ENCODE measurements around the gene ATP9B. TPM values are rescaled to one million over a fixed set of nuclear protein-coding genes. Genes with fewer than 3 reads are reported as not detected.

Gene ATP9B
- total and polyA plus RNA-seq, 10 of the 15 experiments (the other 5 are each of a cell fraction or from before 2014, with no cell fraction given): 0.74 to 20.7 (median 12.9) TPM

GRCh38 chr18:79092874-79093273 is 23.7 kb downstream of the ATP9B start:
- H4K20me1 ChIP-seq (ENCODE audit: control insufficient read depth, insufficient read depth): no peaks in the 10 kb centered on the region

More at GRCh38 chr18:79092874-79093273, 23.7 kb downstream of the ATP9B start:
- Histone ChIP-seq H3K79me2 (ENCODE audit: control insufficient read depth, insufficient read depth, low read length) (peaks cover 8% of the 10 kb centered on the region), H2AFZ (ENCODE audit: control insufficient read depth, low read depth, low read length) (no peak overlapping the region), H3K27me3 (replicated peaks in 1 of 2; ENCODE audit: control insufficient read depth in 2 of 2, insufficient read depth in 2 of 2, low read length in 1 of 2) (no peaks in the 10 kb centered on the region), H3K4me3 (no peak overlapping the region), H3K4me1 (ENCODE audit: control insufficient read depth, insufficient read depth, low read length) (no peaks in the 10 kb centered on the region), H3K27ac (ENCODE audit: control insufficient read depth, insufficient read depth) (no peak overlapping the region), H3K4me2 (ENCODE audit: control insufficient read depth, insufficient read depth) (no peak overlapping the region), H3K36me3 (ENCODE audit: control insufficient read depth in 2 of 2, insufficient read depth in 2 of 2, low read length in 1 of 2) (no peaks in the 10 kb centered on the region; a peak in 1 of 4 replicates), H3K9ac (ENCODE audit: control insufficient read depth, insufficient read depth, low read length) (no peak overlapping the region), H3K9me3 (replicated peaks; ENCODE audit: control insufficient read depth, insufficient read depth, low read length) (no peaks in the 10 kb centered on the region; the same call in 2 of the 3 replicates)
- CTCF ChIA-PET: no interaction called here
- DNase-seq (ENCODE audit: low read depth, low spot score) (no peak), FAIRE-seq (no peak), ATAC-seq (no peak)
- POLR2A ChIA-PET: no interaction called here
- RAD21 ChIA-PET (ENCODE audit: unreplicated experiment): no interaction called here
- BruUV-seq (replicated peaks): no TSS peak
- in situ Hi-C loops (cut with MboI): no loop called here
- SMC1A ChIA-PET (ENCODE audit: uncharacterized antibody, unreplicated experiment): no interaction called here
- intact Hi-C loops (cut with micrococcal nuclease; ENCODE audit: unreplicated experiment): no loop called here
- 86% methylated on average over 3 of the region's 3 CpGs for WGBS (ENCODE audit: insufficient coverage, insufficient replicate concordance, low lambda C conversion rate, missing lambda C conversion rate)
- TF ChIP-seq RAD51 (IDR thresholded peaks at IDR 0.05) (no peak), E2F8 (IDR thresholded peaks at IDR 0.05; ENCODE audit: low read depth, partially characterized antibody) (no peak), KAT2A (conservative IDR thresholded peaks at IDR 0.05; ENCODE audit: control insufficient read depth, low read depth, low read length) (no peak), PKNOX1 (IDR thresholded peaks at IDR 0.05) (no peak), ZSCAN29 (IDR thresholded peaks at IDR 0.05) (no peak), CEBPZ (IDR thresholded peaks at IDR 0.05; ENCODE audit: low read depth, low read length) (no peak), SP1 (IDR thresholded peaks at IDR 0.05; ENCODE audit: low read depth, low read length) (no peak), NR2C1 (IDR thresholded peaks at IDR 0.05) (no peak), USF2 (IDR thresholded peaks at IDR 0.05; ENCODE audit: borderline replicate concordance, low read depth, low read length) (no peak), MTA3 (IDR thresholded peaks at IDR 0.05; ENCODE audit: borderline replicate concordance, low read length) (no peak), ZNF274 (IDR thresholded peaks at IDR 0.05; ENCODE audit: insufficient read depth, insufficient read length) (no peak), JUND (IDR thresholded peaks at IDR 0.05; ENCODE audit: low read depth, low read length) (no peak)
